GM18505 (cell line): ENCODE results near the gene SGTA.
"Not testable (repeated sequence)": the region's sequence is repeated elsewhere in the genome, so short reads cannot be mapped to it uniquely, and the experiment has no call there.

Experiments
- ATAC-seq: cut with Tn5 transposase; IDR thresholded peaks from one replicate; pipeline ENCODE4 v1.9.1; 2021; ENCODE audit not compliant: unreplicated experiment
- POLR2A ChIP-seq: IDR thresholded peaks from 4 replicates; pipeline ENCODE4 v1.6.1; 2011; ENCODE audit warnings: borderline replicate concordance; ENCODE audit not compliant: insufficient read depth, insufficient read length; ENCODE audit errors: extremely low read depth

SGTA gene

DNA sequence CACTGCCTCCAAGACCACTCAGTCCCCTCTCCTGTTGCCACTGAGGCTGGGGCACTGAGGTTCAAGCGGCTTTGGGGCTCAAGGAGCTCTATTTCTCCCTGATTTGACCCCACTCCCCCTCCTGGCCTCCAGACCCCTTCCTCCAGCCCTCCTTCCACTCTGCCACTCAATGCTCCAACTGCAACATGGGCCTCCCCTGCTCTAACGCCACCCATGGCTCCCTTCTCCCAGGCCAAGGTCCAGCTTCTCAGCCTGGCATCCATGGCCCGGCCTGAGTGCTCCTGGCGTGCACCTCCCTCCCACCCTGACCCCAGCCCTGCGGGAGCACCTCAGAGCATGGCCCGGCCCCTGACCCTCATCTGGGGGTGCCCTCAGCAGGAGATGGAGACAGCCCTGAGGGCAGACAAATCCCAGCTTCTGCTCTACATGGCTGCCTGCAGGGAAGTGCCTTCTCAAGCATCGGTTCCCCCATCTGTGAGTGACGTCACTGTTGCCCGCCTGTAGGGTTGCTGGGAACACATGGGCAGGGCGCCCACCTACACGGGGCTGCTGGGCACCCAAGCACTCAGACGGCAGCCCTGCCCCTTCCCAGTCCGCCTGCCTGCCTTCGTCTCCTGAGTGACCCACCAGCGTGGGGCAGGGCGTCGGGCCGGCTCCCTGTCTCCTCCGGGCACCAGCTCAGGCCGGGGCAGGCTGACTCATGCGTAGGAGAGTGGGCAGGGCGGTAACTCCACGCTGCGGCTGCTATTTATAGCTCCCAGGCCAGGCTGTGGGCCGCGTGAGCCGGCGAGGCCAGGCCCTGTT is 60.3 kb downstream of the SGTA start:
- no peak for TF ChIP-seq POLR2A
- no peak for ATAC-seq

DNA sequence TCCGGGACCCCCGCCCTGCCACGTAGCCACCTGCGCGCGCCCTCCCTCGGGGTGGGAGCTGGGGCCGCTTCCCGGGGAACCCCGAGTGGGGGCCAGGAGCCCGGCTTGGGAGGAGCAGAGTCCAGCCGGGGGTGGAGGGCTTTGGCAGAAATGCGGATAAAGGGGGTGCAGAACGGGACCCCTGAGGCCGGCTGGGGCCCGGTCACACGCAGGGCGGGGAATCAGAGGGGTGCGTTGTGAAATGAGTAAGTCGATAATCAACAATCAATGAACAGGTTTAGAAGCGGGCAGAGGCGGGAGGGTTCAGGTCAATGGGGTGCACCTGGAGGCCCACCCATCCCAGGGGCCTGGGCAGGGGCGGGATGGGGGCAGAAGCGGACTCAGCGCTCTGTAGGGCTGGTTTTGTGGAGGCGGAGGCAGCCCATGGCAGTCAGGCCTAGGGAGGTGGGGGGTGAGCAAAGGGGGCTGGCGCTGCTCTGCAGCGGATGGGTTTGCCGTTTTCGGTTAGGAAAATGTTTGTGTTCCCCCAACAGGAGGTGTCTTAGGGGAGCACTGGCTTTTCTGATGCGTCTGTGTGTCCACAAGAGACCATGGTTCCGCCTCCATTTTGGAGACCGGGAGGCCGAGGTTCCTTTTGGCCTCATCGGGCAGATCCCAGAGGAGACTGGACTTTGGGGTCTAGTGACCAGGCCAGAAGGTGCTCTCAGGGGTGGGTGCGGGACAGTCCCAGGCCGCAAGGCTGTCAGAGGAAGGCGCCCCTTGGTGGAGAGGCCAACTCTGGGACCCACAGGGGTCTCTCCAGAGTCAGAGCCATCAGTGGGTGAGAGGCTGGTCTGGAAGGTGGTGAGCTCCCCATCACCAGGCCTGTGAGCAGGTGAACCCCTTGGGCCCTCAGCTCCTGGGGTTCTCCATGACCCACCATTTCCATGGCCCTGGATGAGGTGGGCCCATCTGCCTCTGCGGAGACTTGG is 61.2 kb downstream of the SGTA start:
- TF ChIP-seq POLR2A, result no peak
- ATAC-seq, result no peak

DNA sequence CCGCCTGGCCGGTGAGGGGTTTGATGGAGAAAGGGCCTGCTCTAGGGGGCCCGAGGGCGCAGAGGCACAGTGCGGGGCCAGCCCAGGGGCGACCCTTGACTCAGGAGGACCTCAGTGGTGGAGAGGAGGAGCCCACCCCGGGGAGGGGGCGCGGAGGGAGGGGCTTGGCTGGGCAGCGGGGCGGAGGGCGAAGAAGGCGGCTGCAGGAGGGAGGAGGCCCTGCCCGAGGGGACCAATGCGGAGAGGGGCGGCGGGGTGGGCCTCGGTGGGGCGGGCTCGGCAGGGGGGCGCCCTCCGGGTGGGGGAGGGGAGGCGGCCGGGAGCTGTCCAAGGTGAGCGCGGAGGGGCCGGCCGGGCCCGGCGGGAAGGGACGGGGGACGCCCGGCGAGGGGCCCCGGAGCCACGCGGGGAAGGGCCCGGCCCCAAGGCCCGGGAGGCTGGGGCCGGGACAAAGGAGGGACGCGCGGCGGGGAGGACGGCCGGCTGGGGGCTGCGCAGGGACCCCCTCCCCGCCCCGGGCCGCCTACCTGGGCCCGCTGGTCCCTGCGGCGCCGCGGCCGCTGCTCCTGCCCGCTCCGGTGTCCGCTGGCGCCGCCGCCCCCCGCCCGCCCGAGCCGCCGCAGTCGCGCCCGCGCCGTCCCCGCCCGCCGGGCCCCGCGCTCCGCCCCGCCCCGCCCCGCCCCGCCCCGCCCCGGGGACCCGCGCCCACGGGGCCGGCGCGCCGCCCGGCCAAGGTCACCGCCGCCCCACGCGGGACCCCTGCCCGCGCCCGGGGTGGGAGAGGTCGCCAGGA is 62.1 kb downstream of the SGTA start, which contains the start of gene DIRAS1:
TSS of gene DIRAS1 (minus strand) at position 596 of the 793 bp plus-strand sequence. CDS start 3,566 bp downstream, outside the sequence.
- ATAC-seq, result no peak
- no peak for TF ChIP-seq POLR2A

DNA sequence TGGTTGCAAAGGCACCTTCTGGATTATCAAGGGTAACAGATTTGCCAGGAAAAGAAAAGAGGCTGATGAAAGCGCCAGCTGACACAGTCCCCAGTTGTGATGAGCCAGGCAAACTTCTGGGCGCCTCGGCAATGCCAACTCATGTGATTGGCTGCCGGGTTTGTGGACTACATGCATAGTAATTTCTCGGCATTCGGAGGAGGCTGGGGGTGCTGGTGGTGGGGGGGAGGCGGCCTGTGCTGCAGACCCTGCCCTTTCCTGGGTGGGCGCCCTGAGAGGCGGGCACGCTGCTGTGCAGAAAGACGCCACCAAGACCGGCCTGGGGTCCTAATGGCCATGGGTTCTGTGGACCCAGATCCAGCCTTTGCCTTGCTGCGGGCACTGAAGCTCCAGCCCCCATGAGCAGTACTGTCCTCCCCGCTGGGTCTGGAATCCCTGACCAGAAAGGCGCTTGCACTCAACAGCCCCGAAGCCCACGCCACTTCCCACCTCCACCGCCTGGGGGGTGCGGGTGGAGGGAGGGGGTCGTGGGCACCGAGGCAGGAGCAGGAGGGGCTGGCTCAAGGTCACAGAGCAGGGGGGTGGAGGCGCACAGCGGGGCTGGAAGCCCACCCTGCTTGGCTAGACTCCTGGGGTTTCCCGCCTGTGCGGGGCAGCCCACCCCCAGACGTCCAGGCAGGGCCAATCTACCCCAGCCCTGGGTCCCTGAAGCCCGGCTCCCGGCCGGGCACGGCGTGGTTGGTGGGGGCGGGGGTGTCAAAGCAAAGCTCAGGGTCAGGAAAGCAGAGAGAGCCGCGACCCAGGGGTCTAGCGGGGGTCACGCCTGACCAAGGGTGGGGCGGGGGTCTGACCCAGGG is 62.9 kb downstream of the SGTA start:
- ATAC-seq, result no peak
- TF ChIP-seq POLR2A, result no peak

DNA sequence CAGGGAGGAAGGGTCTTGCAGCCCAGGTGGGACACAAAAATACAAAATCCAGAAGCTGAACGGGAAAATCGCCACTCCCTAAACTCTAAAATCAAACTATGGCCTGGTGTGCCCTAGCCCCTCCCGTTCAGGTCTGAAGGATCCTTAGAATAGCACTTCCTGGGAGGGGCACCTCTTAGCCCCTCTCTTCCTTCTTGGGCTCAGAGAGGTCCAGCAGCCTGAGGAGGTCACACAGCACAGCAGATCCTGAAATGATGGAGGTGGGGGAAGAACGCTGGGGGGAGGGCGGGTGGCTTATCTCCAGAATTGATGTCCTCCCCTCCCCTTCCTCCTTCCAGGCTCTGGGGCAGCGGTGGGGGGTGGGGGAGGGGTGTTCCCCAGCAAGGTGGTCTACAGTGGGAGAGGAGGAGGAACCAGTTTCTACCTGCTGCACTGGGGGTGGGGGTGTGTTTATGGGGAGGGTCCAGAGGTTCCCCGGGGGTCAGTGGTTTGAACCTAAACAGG is 63.8 kb downstream of the SGTA start:
- no peak for ATAC-seq
- no peak for TF ChIP-seq POLR2A

DNA sequence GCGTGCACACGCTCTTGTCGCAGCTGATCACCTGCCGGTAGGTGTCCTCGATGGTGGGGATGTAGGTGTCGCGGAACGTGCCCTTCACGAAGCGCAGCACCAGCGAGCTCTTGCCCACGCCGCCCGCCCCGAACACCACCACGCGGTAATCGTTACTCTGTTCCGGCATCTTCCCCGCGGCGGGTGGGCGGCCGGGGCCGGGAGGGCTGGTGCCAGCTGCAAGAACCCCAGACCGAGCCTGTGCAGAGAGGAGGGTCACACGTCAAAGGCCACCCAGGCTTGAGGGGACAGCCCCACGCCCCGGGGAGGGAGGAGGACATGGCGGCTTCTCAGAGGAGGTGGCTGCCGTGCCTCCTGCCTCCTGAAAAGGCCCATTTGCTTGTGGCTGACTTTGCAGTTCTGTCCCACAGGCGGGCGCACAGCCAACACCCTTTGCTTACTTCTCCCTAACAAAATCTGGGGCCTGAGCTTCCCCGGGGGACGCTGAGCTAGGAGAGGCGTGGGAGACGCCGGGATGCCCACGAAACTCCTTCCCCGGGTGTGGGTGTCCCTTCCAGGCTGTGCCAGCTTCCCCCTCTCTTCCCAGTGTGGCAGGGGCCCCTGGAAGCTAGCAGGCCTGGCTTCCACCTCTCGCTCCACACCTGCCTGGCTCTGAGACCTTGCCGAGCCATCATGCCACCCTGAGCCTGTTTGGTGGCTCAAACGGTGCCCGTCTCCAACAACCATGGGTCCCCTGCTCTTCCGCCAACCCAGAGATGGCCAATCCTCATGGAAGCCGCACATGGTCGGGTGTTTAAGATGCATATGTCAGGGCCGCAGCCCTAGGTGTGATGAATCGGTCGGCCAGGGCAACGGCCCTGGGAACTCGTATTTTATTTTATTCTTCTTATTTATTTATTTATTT is 65.2 kb downstream of the SGTA start:
- TF ChIP-seq POLR2A, result no peak

DNA sequence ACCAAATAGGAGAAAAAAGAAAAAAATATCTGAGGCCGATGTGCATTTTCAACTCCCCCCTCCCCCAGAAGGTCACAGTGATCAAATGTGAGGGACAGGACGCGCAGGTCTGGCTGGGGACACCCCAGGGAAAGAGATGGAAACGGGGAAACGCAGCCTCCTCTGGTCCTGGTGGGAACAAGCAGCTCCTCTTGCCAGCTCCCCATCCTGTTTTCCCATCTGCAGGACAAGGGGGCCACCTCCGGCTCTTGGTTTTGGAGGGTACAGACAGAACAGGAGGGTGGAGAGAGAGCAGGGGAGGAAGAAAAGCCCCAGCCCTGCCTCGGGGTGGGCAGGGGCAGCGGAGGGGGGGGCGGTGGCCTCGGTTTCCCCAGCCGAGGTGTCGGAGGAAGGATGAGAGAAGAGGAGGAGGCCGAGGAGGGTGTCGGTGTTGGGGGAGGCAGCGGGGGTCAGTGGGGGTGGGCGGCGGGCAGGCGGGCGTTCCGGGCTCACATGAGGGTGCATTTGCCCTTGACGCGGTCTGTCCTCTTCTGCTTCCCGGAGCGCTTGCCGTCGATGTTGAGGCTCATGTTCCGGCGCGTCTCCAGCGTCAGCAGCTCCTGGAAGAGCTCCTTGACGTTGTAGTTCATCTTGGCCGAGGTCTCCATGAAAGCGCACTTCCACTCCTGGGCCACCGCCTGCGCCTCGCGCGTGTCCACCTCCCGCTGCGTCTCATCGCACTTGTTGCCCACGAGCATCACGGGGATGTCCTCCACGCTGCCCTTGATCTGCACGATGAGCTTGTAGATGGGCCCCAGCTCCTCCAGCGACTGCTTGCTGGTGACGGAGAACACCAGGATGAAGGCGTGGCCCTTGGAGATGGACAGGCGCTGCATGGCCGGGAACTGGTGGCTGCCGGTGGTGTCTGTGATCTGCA is 66.1 kb downstream of the SGTA start:
- TF ChIP-seq POLR2A, result no peak
- ATAC-seq, result no peak

More for the DNA sequence above, 65.2 kb downstream of the SGTA start:
- no peak for ATAC-seq

DNA sequence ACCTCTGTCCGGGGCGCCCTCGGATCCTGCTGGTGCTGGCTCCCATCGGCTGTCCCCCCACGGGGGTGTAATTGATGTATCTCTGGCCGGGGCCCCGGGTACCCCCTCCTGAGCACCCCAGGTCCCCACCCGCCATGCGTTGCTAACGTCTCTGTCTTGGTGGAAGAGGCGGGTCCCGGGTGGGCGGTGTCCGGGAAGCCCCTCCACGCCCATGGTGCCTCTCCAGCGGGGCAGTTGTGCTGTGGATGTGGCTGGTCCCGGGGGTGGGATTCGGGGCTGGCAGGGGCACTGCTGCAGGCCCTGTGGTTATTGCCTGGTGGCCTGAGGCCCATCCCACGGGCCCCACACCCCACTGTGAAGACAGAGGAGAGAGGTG is 66.8 kb downstream of the SGTA start:
- ATAC-seq, result no peak
- TF ChIP-seq POLR2A, result no peak

DNA sequence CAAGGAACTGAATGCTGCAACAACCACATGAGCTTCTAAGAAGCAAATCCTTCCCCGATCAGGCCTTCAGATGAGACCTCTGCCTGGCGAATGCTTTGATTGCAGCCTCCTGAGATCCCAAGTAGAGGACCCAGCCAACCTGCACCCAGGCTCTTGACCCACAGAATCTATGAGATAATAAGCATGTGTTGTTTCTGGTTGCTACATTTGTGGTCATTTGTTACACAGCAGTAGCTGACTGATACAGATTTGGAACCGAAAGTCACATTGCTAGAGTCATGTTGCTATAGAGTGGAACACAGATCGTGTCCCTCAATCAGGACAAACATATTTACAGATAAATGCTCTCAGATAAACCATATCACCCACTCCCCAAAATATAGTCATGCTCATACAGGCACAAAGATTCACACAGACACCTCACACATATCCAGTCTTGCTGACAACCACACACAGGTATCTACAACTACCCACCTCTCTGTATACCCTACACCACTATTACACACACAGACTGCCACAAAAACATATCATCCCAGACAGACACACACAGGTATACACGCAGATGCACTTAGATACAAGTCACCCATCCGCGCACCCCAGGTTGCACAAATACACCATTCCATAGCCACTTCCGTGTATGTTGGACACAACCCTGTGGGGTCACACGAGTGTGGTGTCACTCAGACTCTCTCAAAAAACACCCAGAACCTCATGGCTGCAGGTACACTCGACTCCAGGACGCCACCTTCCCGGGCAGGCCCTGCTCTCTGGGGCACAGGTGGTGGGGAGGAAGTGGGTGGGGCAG is 67.4 kb downstream of the SGTA start:
- no peak for TF ChIP-seq POLR2A
- ATAC-seq, result no peak

DNA sequence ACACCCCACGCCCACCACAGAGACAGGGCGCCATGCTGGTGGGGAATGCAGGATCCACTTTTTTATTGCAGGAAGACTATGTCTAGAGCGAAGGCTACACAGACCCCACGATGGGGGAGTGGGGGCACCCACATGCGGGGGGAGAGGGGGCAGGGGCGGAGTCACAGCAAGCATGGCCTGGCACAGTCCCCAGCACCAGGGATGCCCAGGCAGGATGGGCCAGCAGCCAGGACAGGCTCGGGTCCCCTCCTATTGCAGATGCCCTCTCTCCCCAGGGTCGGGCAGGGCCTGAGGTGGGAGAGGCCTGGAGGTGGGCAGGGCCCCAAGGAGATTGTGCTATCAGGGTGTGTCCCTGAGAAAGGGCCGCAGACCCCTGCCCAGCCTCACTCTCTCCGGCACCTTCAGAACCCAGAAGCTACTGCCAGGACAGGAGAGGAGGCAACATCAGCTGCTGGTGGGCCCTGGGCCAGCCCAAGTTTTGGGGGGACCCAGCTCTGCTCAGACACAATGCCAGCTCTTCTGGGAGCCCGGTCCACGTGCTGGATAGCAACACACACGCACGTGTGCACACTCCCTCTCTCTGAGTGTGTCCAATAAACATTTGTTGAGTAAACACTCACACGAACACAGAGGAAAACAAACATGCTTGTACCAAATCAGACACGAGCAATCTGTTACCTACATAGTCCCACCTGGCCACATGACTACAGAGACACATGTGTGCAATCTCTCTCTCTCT is 68.4 kb downstream of the SGTA start:
- no peak for TF ChIP-seq POLR2A
- no peak for ATAC-seq

DNA sequence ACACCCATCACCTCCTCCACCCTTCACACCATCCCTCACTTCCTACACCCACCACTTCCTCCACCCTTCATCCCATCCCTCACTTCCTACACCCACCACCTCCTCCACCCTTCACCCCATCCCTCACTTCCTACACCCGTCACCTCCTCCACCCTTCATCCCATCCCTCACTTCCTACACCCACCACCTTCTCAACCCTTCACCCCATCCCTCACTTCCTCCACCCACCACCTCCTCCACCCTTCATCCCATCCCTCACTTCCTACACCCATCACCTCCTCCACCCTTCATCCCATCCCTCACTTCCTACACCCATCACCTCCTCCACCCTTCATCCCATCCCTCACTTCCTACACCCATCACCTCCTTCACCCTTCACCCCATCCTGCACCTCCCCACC is 69.0 kb downstream of the SGTA start:
- ATAC-seq, result not testable (repeated sequence)

DNA sequence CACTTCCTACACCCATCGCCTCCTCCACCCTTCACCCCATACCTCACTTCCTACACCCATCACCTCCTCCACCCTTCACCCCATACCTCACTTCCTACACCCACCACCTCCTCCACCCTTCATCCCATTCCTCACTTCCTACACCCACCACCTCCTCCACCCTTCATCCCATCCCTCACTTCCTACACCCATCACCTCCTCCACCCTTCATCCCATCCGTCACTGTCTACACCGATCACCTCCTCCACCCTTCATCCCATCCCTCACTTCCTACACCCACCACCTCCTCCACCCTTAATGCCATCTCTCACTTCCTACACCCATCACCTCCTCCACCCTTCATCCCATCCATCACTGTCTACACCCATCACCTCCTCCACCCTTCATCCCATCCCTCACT is 69.9 kb downstream of the SGTA start:
- not testable (repeated sequence) for ATAC-seq
